WTC11 (cell line): ENCODE results near the gene NAALADL2. TPM values are rescaled to one million over a fixed set of nuclear protein-coding genes. Genes with fewer than 3 reads are reported as not detected.

Experiments
- ATAC-seq: fragments of 200-7000 bp; cut with Tn5 transposase; 2 replicates; pipeline ENCODE4 v1.10.0; 2021; ENCODE audit warnings: mild to moderate bottlenecking, moderate library complexity
- CTCF ChIA-PET: fragments of 300-600 bp; sonication (Branson Sonifier 250); formaldehyde crosslinking; loops from one replicate; lab custom pipeline; 2021; ENCODE audit warnings: antibody characterized with exemption; lab: Charles Lee
- POLR2A ChIA-PET: fragments of 350-600 bp; sonication (Branson Sonifier 250); formaldehyde crosslinking; loops from one replicate; lab custom pipeline; 2021; ENCODE audit warnings: antibody characterized with exemption; lab: Charles Lee
- DNase-seq: peaks from one replicate; pipeline ENCODE4 v3.0.0; 2021; ENCODE audit warnings: low spot score
- H3K27ac Mint-ChIP-seq: 2 replicates; pipeline ENCODE4 v1.8.0; 2021; ENCODE audit warnings: mixed read lengths
- H3K27me3 Mint-ChIP-seq: 2 replicates; pipeline ENCODE4 v1.8.0; 2021; ENCODE audit warnings: low read depth, mild to moderate bottlenecking, moderate library complexity, mixed read lengths
- H3K36me3 Mint-ChIP-seq: 2 replicates; pipeline ENCODE4 v1.8.0; 2021; ENCODE audit warnings: mixed read lengths
- H3K4me1 Mint-ChIP-seq: 2 replicates; pipeline ENCODE4 v1.8.0; 2022; ENCODE audit warnings: mixed read lengths
- H3K4me3 Mint-ChIP-seq: 2 replicates; pipeline ENCODE4 v1.8.0; 2021; ENCODE audit warnings: mild to moderate bottlenecking, moderate library complexity, mixed read lengths
- H3K9me3 Mint-ChIP-seq: 2 replicates; pipeline ENCODE4 v1.8.0; 2021; ENCODE audit warnings: mixed read lengths
- ATF1 ChIP-seq: sonication (generic); formaldehyde crosslinking; IDR thresholded peaks from 2 replicates; pipeline ENCODE4 v1.8.1; 2023; ENCODE audit warnings: mild to moderate bottlenecking, moderate library complexity, missing genetic modification reagents
- CREB1 ChIP-seq: sonication (generic); formaldehyde crosslinking; IDR thresholded peaks from 2 replicates; pipeline ENCODE4 v1.8.0; 2023; ENCODE audit warnings: mild to moderate bottlenecking, missing genetic modification reagents
- ETV6 ChIP-seq: sonication (generic); formaldehyde crosslinking; IDR thresholded peaks from 2 replicates; pipeline ENCODE4 v1.8.1; 2022; ENCODE audit warnings: mild to moderate bottlenecking, missing genetic modification reagents
- GABPB1 ChIP-seq: sonication (generic); formaldehyde crosslinking; IDR thresholded peaks from 2 replicates; pipeline ENCODE4 v1.8.1; 2023; ENCODE audit warnings: mild to moderate bottlenecking, missing genetic modification reagents
- HMGA2 ChIP-seq: fragments of 250-450 bp; sonication (Bioruptor Pico); IDR thresholded peaks from 2 replicates; pipeline ENCODE4 v1.4.0; 2021; ENCODE audit warnings: mild to moderate bottlenecking, moderate library complexity
- KAT7 ChIP-seq: sonication (generic); formaldehyde crosslinking; IDR thresholded peaks from 2 replicates; pipeline ENCODE4 v1.8.1; 2023; ENCODE audit warnings: missing genetic modification reagents, mild to moderate bottlenecking, borderline replicate concordance
- NFYB ChIP-seq: sonication (generic); formaldehyde crosslinking; conservative IDR thresholded peaks from 2 replicates; pipeline ENCODE4 v1.8.0; 2022; ENCODE audit warnings: low read depth, missing genetic modification reagents
- NR1H2 ChIP-seq: sonication (generic); formaldehyde crosslinking; IDR thresholded peaks from 2 replicates; pipeline ENCODE4 v1.9.0; 2021; ENCODE audit warnings: mild to moderate bottlenecking, moderate library complexity, missing genetic modification reagents
- OVOL2 ChIP-seq: fragments of 250-450 bp; sonication (Bioruptor Pico); IDR thresholded peaks from 2 replicates; pipeline ENCODE4 v1.9.0; 2021; ENCODE audit warnings: mild to moderate bottlenecking, borderline replicate concordance
- ZBTB21 ChIP-seq: sonication (generic); formaldehyde crosslinking; IDR thresholded peaks from 2 replicates; pipeline ENCODE4 v1.8.1; 2023; ENCODE audit warnings: mild to moderate bottlenecking, missing genetic modification reagents, borderline replicate concordance
- ZNF416 ChIP-seq: fragments of 250-450 bp; sonication (Bioruptor Pico); IDR thresholded peaks from 2 replicates; pipeline ENCODE4 v1.9.0; 2021; ENCODE audit warnings: mild to moderate bottlenecking, inconsistent platforms
- ZNF423 ChIP-seq: fragments of 250-450 bp; sonication (Bioruptor Pico); IDR thresholded peaks from 2 replicates; pipeline ENCODE4 v2.1.2; 2022; ENCODE audit warnings: mild to moderate bottlenecking, moderate library complexity
- total RNA-seq: library from RNA; stranded (reverse); gene quantifications from 3 replicates; pipeline ENCODE4 v1.2.3, GENCODE V29; 2021
- TF ChIP-seq, protein P1 (sequence below): sonication (generic); formaldehyde crosslinking; IDR thresholded peaks from 2 replicates; pipeline ENCODE4 v1.8.1; 2022; ENCODE audit warnings: mild to moderate bottlenecking, moderate library complexity, missing genetic modification reagents
- TF ChIP-seq, protein P2 (sequence below): sonication (generic); formaldehyde crosslinking; IDR thresholded peaks from 2 replicates; pipeline ENCODE4 v1.8.0; 2023; ENCODE audit warnings: missing genetic modification reagents, mild to moderate bottlenecking, borderline replicate concordance
- TF ChIP-seq, protein P3 (sequence below): sonication (generic); formaldehyde crosslinking; IDR thresholded peaks from 2 replicates; pipeline ENCODE4 v1.8.1; 2022; ENCODE audit warnings: missing genetic modification reagents, borderline replicate concordance
- TF ChIP-seq, protein P4 (sequence below): sonication (generic); formaldehyde crosslinking; IDR thresholded peaks from 2 replicates; pipeline ENCODE4 v1.8.0; 2022; ENCODE audit warnings: mild to moderate bottlenecking, missing genetic modification reagents
- TF ChIP-seq, protein P5 (sequence below): fragments of 200-600 bp; IDR thresholded peaks from 2 replicates; pipeline ENCODE4 v1.8.0; 2022; ENCODE audit warnings: antibody characterized with exemption
- TF ChIP-seq, protein P6 (sequence below): sonication (generic); formaldehyde crosslinking; IDR thresholded peaks from 2 replicates; pipeline ENCODE4 v1.8.0; 2022; ENCODE audit warnings: mild to moderate bottlenecking, missing genetic modification reagents
- TF ChIP-seq, protein P7 (sequence below): fragments of 250-450 bp; sonication (Bioruptor Pico); IDR thresholded peaks from 2 replicates; pipeline ENCODE4 v2.1.2; 2022; ENCODE audit warnings: mild to moderate bottlenecking, moderate library complexity
- TF ChIP-seq, protein P8 (sequence below): sonication (generic); formaldehyde crosslinking; IDR thresholded peaks from 2 replicates; pipeline ENCODE4 v1.8.0; 2022; ENCODE audit warnings: mild to moderate bottlenecking, missing genetic modification reagents

NAALADL2 gene
- total RNA-seq, 1 experiment from 2014 or later: 1.2 TPM

DNA sequence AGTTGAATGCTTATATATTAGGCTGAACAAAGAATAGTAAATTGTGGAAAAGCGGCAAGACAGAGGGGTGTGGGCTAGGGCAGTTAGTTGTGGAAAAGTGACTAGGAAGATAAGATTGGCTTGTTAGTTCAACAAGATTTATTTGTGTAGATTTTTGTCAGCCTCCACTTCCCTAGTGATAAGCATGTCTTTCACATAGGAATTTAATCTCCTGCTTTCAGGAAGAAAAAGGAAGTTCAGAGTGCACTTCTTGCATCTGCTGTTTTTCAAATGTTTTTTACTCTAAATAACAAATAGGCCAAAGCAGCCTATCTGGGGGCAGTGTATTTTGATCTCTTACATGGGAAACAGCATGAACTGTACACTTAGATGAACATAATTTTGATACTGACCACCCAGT, 919.9 kb downstream of the NAALADL2 start:
- ATAC-seq: no peak
- Mint-ChIP-seq H3K4me1 (peaks cover 12% of the 10 kb centered on the region), H3K9me3 (peaks cover 3% of the 10 kb centered on the region; the same call in 1 of the 2 replicates), H3K36me3 (0 out of 2 replicates have a peak, but pooled peaks cover 2% of the 10 kb centered on the region), H3K4me3 (no peak overlapping the region), H3K27me3 (no peaks in the 10 kb centered on the region; the same call in 1 of the 2 replicates), H3K27ac (no peak overlapping the region)
- ChIA-PET POLR2A (no interaction called here), CTCF (no interaction called here)
- TF ChIP-seq GABPB1 (no peak), NFYB (CRISPR knock-in tag) (no peak), KAT7 (CRISPR knock-in tag) (no peak), ATF1 (CRISPR knock-in tag) (no peak), HMGA2 (CRISPR knock-in tag) (no peak), ETV6 (CRISPR knock-in tag) (no peak), NR1H2 (CRISPR knock-in tag) (no peak), ZBTB21 (no peak), CREB1 (CRISPR knock-in tag) (no peak), OVOL2 (CRISPR knock-in tag) (no peak), ZNF423 (no peak), ZNF416 (no peak)
- TF ChIP-seq, protein P1, sequence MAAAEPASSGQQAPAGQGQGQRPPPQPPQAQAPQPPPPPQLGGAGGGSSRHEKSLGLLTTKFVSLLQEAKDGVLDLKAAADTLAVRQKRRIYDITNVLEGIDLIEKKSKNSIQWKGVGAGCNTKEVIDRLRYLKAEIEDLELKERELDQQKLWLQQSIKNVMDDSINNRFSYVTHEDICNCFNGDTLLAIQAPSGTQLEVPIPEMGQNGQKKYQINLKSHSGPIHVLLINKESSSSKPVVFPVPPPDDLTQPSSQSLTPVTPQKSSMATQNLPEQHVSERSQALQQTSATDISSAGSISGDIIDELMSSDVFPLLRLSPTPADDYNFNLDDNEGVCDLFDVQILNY (CRISPR knock-in tag): no peak
- TF ChIP-seq, protein P2, sequence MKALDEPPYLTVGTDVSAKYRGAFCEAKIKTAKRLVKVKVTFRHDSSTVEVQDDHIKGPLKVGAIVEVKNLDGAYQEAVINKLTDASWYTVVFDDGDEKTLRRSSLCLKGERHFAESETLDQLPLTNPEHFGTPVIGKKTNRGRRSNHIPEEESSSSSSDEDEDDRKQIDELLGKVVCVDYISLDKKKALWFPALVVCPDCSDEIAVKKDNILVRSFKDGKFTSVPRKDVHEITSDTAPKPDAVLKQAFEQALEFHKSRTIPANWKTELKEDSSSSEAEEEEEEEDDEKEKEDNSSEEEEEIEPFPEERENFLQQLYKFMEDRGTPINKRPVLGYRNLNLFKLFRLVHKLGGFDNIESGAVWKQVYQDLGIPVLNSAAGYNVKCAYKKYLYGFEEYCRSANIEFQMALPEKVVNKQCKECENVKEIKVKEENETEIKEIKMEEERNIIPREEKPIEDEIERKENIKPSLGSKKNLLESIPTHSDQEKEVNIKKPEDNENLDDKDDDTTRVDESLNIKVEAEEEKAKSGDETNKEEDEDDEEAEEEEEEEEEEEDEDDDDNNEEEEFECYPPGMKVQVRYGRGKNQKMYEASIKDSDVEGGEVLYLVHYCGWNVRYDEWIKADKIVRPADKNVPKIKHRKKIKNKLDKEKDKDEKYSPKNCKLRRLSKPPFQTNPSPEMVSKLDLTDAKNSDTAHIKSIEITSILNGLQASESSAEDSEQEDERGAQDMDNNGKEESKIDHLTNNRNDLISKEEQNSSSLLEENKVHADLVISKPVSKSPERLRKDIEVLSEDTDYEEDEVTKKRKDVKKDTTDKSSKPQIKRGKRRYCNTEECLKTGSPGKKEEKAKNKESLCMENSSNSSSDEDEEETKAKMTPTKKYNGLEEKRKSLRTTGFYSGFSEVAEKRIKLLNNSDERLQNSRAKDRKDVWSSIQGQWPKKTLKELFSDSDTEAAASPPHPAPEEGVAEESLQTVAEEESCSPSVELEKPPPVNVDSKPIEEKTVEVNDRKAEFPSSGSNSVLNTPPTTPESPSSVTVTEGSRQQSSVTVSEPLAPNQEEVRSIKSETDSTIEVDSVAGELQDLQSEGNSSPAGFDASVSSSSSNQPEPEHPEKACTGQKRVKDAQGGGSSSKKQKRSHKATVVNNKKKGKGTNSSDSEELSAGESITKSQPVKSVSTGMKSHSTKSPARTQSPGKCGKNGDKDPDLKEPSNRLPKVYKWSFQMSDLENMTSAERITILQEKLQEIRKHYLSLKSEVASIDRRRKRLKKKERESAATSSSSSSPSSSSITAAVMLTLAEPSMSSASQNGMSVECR (CRISPR knock-in tag): no peak
- TF ChIP-seq, protein P3, sequence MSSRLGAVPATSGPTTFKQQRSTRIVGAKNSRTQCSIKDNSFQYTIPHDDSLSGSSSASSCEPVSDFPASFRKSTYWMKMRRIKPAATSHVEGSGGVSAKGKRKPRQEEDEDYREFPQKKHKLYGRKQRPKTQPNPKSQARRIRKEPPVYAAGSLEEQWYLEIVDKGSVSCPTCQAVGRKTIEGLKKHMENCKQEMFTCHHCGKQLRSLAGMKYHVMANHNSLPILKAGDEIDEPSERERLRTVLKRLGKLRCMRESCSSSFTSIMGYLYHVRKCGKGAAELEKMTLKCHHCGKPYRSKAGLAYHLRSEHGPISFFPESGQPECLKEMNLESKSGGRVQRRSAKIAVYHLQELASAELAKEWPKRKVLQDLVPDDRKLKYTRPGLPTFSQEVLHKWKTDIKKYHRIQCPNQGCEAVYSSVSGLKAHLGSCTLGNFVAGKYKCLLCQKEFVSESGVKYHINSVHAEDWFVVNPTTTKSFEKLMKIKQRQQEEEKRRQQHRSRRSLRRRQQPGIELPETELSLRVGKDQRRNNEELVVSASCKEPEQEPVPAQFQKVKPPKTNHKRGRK (CRISPR knock-in tag): no peak
- TF ChIP-seq, protein P4, sequence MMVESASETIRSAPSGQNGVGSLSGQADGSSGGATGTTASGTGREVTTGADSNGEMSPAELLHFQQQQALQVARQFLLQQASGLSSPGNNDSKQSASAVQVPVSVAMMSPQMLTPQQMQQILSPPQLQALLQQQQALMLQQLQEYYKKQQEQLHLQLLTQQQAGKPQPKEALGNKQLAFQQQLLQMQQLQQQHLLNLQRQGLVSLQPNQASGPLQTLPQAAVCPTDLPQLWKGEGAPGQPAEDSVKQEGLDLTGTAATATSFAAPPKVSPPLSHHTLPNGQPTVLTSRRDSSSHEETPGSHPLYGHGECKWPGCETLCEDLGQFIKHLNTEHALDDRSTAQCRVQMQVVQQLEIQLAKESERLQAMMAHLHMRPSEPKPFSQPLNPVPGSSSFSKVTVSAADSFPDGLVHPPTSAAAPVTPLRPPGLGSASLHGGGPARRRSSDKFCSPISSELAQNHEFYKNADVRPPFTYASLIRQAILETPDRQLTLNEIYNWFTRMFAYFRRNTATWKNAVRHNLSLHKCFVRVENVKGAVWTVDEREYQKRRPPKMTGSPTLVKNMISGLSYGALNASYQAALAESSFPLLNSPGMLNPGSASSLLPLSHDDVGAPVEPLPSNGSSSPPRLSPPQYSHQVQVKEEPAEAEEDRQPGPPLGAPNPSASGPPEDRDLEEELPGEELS (CRISPR knock-in tag): no peak
- TF ChIP-seq, protein P5, sequence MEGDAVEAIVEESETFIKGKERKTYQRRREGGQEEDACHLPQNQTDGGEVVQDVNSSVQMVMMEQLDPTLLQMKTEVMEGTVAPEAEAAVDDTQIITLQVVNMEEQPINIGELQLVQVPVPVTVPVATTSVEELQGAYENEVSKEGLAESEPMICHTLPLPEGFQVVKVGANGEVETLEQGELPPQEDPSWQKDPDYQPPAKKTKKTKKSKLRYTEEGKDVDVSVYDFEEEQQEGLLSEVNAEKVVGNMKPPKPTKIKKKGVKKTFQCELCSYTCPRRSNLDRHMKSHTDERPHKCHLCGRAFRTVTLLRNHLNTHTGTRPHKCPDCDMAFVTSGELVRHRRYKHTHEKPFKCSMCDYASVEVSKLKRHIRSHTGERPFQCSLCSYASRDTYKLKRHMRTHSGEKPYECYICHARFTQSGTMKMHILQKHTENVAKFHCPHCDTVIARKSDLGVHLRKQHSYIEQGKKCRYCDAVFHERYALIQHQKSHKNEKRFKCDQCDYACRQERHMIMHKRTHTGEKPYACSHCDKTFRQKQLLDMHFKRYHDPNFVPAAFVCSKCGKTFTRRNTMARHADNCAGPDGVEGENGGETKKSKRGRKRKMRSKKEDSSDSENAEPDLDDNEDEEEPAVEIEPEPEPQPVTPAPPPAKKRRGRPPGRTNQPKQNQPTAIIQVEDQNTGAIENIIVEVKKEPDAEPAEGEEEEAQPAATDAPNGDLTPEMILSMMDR: no peak
- TF ChIP-seq, protein P6, sequence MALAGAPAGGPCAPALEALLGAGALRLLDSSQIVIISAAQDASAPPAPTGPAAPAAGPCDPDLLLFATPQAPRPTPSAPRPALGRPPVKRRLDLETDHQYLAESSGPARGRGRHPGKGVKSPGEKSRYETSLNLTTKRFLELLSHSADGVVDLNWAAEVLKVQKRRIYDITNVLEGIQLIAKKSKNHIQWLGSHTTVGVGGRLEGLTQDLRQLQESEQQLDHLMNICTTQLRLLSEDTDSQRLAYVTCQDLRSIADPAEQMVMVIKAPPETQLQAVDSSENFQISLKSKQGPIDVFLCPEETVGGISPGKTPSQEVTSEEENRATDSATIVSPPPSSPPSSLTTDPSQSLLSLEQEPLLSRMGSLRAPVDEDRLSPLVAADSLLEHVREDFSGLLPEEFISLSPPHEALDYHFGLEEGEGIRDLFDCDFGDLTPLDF (CRISPR knock-in tag): no peak
- TF ChIP-seq, protein P7, sequence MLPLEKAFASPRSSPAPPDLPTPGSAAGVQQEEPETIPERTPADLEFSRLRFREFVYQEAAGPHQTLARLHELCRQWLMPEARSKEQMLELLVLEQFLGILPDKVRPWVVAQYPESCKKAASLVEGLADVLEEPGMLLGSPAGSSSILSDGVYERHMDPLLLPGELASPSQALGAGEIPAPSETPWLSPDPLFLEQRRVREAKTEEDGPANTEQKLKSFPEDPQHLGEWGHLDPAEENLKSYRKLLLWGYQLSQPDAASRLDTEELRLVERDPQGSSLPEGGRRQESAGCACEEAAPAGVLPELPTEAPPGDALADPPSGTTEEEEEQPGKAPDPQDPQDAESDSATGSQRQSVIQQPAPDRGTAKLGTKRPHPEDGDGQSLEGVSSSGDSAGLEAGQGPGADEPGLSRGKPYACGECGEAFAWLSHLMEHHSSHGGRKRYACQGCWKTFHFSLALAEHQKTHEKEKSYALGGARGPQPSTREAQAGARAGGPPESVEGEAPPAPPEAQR (CRISPR knock-in tag): no peak
- TF ChIP-seq, protein P8, sequence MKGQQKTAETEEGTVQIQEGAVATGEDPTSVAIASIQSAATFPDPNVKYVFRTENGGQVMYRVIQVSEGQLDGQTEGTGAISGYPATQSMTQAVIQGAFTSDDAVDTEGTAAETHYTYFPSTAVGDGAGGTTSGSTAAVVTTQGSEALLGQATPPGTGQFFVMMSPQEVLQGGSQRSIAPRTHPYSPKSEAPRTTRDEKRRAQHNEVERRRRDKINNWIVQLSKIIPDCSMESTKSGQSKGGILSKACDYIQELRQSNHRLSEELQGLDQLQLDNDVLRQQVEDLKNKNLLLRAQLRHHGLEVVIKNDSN (CRISPR knock-in tag): no peak
- DNase-seq: no peak
